SK-N-SH treated with all-trans-retinoic acid at 6 μM for 48 hours (cell line): Measurements from ENCODE around the gene SFRP2.

ENCODE experiments used
- ATAC-seq: fragments of 200-7000 bp; cut with Tn5 transposase; 3 replicates; pipeline ENCODE4 v1.9.1; 2020; ENCODE audit warnings: mild to moderate bottlenecking, moderate library complexity
- ARNTL ChIP-seq: fragments of 450-650 bp; formaldehyde crosslinking; IDR thresholded peaks from 2 replicates; pipeline ENCODE4 v1.5.0; 2020; ENCODE audit warnings: low read depth, mild to moderate bottlenecking, moderate library complexity, borderline replicate concordance
- BACH2 ChIP-seq: fragments of 250-450 bp; sonication (Bioruptor Pico); IDR thresholded peaks from 2 replicates; pipeline ENCODE4 v1.9.0; 2021; ENCODE audit warnings: mild to moderate bottlenecking, borderline replicate concordance
- CREB5 ChIP-seq: fragments of 250-450 bp; sonication (Bioruptor Pico); IDR thresholded peaks from 2 replicates; pipeline ENCODE4 v1.5.1; 2020; ENCODE audit warnings: low read depth, mild to moderate bottlenecking, moderate library complexity
- GLIS3 ChIP-seq: fragments of 250-450 bp; sonication (Bioruptor Pico); IDR thresholded peaks from 2 replicates; pipeline ENCODE4 v1.5.0; 2020; ENCODE audit warnings: mild to moderate bottlenecking, moderate library complexity
- ISL1 ChIP-seq: fragments of 250-450 bp; sonication (Bioruptor Pico); IDR thresholded peaks from 2 replicates; pipeline ENCODE4 v2.1.2; 2022; ENCODE audit warnings: mild to moderate bottlenecking, moderate library complexity
- PATZ1 ChIP-seq: fragments of 250-450 bp; sonication (Bioruptor Pico); IDR thresholded peaks from 2 replicates; pipeline ENCODE4 v1.8.0; 2020; ENCODE audit warnings: mild to moderate bottlenecking, moderate library complexity, borderline replicate concordance
- POU6F1 ChIP-seq: fragments of 250-450 bp; sonication (Bioruptor Pico); IDR thresholded peaks from 2 replicates; pipeline ENCODE4 v1.8.0; 2021; ENCODE audit warnings: low read depth, mild to moderate bottlenecking, moderate library complexity, borderline replicate concordance
- PPARA ChIP-seq: fragments of 250-450 bp; sonication (Bioruptor Pico); IDR thresholded peaks from 2 replicates; pipeline ENCODE4 v1.5.0; 2020; ENCODE audit warnings: mild to moderate bottlenecking, borderline replicate concordance
- RARB ChIP-seq: fragments of 250-450 bp; sonication (Bioruptor Pico); IDR thresholded peaks from 2 replicates; pipeline ENCODE4 v1.8.0; 2021; ENCODE audit warnings: mild to moderate bottlenecking, moderate library complexity
- SNAI2 ChIP-seq: fragments of 250-450 bp; sonication (Bioruptor Pico); IDR thresholded peaks from 2 replicates; pipeline ENCODE4 v1.5.0; 2020; ENCODE audit warnings: mild to moderate bottlenecking, moderate library complexity
- TOX ChIP-seq: fragments of 250-450 bp; sonication (Bioruptor Pico); IDR thresholded peaks from 2 replicates; pipeline ENCODE4 v1.8.0; 2021; ENCODE audit warnings: mild to moderate bottlenecking, moderate library complexity, borderline replicate concordance
- ZFP30 ChIP-seq: fragments of 450-650 bp; formaldehyde crosslinking; IDR thresholded peaks from 2 replicates; pipeline ENCODE4 v1.5.0; 2022; ENCODE audit warnings: mild to moderate bottlenecking, moderate library complexity
- ZNF8 ChIP-seq: fragments of 450-650 bp; formaldehyde crosslinking; IDR thresholded peaks from 2 replicates; pipeline ENCODE4 v1.5.0; 2020; ENCODE audit warnings: mild to moderate bottlenecking, moderate library complexity
- TF ChIP-seq, protein P1 (sequence below): fragments of 250-450 bp; sonication (Bioruptor Pico); IDR thresholded peaks from 2 replicates; pipeline ENCODE4 v1.5.1; 2021; ENCODE audit warnings: mild to moderate bottlenecking, moderate library complexity
- TF ChIP-seq, protein P2 (sequence below): fragments of 250-450 bp; sonication (Bioruptor Pico); IDR thresholded peaks from 2 replicates; pipeline ENCODE4 v1.5.0; 2020; ENCODE audit warnings: mild to moderate bottlenecking, moderate library complexity

SFRP2 gene

GRCh38 chr4:153778383-153778782, 10.5 kb downstream of the SFRP2 start:
- TF ChIP-seq PPARA (CRISPR knock-in tag), result no peak
- TF ChIP-seq POU6F1 (CRISPR knock-in tag), result no peak
- no peak for TF ChIP-seq ZFP30
- no peak for TF ChIP-seq GLIS3 (CRISPR knock-in tag)
- TF ChIP-seq PATZ1 (CRISPR knock-in tag), result no peak
- no peak for TF ChIP-seq TOX (CRISPR knock-in tag)
- TF ChIP-seq, protein P1, sequence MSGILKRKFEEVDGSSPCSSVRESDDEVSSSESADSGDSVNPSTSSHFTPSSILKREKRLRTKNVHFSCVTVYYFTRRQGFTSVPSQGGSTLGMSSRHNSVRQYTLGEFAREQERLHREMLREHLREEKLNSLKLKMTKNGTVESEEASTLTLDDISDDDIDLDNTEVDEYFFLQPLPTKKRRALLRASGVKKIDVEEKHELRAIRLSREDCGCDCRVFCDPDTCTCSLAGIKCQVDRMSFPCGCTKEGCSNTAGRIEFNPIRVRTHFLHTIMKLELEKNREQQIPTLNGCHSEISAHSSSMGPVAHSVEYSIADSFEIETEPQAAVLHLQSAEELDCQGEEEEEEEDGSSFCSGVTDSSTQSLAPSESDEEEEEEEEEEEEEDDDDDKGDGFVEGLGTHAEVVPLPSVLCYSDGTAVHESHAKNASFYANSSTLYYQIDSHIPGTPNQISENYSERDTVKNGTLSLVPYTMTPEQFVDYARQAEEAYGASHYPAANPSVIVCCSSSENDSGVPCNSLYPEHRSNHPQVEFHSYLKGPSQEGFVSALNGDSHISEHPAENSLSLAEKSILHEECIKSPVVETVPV (CRISPR knock-in tag), result no peak
- no peak for ATAC-seq

DNA sequence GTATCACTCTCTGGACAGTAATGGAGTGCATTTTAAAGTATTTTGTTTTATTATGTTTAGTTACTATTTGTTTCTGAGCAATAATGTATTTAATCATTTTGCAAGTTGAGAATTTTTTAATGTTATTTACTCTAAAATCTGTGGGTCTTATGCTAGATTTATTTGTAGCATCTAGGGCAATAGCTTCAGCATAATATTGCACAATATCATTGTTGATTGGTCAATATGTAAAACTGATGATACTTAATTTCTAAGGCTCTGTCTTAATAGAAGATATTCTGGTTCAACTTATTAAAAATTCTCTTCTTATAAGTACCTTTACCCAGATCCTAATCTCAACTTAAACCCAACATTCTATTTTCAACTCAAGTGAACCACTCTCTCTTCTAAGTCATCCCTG, 11.5 kb downstream of the SFRP2 start:
- no peak for ATAC-seq
- TF ChIP-seq ARNTL, result no peak
- no peak for TF ChIP-seq GLIS3 (CRISPR knock-in tag)
- TF ChIP-seq, protein P2, sequence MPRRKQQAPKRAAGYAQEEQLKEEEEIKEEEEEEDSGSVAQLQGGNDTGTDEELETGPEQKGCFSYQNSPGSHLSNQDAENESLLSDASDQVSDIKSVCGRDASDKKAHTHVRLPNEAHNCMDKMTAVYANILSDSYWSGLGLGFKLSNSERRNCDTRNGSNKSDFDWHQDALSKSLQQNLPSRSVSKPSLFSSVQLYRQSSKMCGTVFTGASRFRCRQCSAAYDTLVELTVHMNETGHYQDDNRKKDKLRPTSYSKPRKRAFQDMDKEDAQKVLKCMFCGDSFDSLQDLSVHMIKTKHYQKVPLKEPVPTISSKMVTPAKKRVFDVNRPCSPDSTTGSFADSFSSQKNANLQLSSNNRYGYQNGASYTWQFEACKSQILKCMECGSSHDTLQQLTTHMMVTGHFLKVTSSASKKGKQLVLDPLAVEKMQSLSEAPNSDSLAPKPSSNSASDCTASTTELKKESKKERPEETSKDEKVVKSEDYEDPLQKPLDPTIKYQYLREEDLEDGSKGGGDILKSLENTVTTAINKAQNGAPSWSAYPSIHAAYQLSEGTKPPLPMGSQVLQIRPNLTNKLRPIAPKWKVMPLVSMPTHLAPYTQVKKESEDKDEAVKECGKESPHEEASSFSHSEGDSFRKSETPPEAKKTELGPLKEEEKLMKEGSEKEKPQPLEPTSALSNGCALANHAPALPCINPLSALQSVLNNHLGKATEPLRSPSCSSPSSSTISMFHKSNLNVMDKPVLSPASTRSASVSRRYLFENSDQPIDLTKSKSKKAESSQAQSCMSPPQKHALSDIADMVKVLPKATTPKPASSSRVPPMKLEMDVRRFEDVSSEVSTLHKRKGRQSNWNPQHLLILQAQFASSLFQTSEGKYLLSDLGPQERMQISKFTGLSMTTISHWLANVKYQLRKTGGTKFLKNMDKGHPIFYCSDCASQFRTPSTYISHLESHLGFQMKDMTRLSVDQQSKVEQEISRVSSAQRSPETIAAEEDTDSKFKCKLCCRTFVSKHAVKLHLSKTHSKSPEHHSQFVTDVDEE (CRISPR knock-in tag), result no peak
- no peak for TF ChIP-seq RARB (CRISPR knock-in tag)
- TF ChIP-seq BACH2 (CRISPR knock-in tag), result no peak
- TF ChIP-seq PATZ1 (CRISPR knock-in tag), result no peak

GRCh38 chr4:153776601-153777000, 12.3 kb downstream of the SFRP2 start:
- ATAC-seq, result no peak
- TF ChIP-seq POU6F1 (CRISPR knock-in tag) (no peak), ISL1 (CRISPR knock-in tag) (no peak), SNAI2 (no peak), ZFP30 (no peak), BACH2 (CRISPR knock-in tag) (no peak), ZNF8 (CRISPR knock-in tag) (no peak), CREB5 (CRISPR knock-in tag) (no peak), PATZ1 (CRISPR knock-in tag) (no peak), TOX (CRISPR knock-in tag) (no peak)
- TF ChIP-seq, all 23 proteins: peak for 0
